B cell (primary cell): Measurements from ENCODE around the gene MTHFD2L.

Source experiments
- CTCF ChIP-seq: fragments of 200-600 bp; IDR thresholded peaks from one replicate; pipeline ENCODE4 v1.8.0; 2022; ENCODE audit warnings: antibody characterized with exemption, mild to moderate bottlenecking
- EZH2 ChIP-seq: IDR thresholded peaks from 2 replicates; pipeline ENCODE4 v1.6.1; 2012; ENCODE audit warnings: borderline replicate concordance, low read depth, mild to moderate bottlenecking, moderate library complexity, low read length; ENCODE audit not compliant: insufficient read depth, poor library complexity, severe bottlenecking

DNA sequence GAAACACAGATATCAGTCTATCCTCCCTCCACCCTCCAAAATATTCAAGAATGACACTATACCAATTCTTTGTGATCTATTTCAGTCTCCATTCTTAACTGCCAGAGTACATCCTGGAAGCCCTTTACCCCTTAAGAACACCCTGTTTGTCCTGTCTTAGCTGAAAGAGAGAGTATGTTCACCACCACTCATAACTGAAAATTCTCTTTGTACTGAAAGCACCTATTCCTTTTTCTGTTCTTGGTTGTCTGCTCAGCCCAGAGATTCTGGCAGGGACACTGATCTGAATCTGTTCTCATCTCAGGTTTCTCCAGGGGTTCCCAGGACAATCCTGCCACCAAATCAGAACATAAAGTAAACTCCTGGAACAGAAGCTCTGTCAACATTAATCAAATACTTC, 181.6 kb downstream of the MTHFD2L start:
- TF ChIP-seq EZH2 (no peak), CTCF (no peak)
